HCEC 1CT (cell line): ENCODE results near the gene CMPK2.
"Not testable (repeated sequence)": the region's sequence is repeated elsewhere in the genome, so short reads cannot be mapped to it uniquely, and the experiment has no call there.

ENCODE experiments used
- DNase-seq: peaks from one replicate; pipeline ENCODE4 v3.0.0-alpha.2; 2017

The CMPK2 gene

GRCh38 chr2:6879011-6879410, 13.3 kb upstream of the CMPK2 start:
- DNase-seq = no peak

- no peak for DNase-seq
Measured at GRCh38 chr2:6878549-6878948, 12.8 kb upstream of the CMPK2 start.

- no peak for DNase-seq
Measured at GRCh38 chr2:6877402-6878304, 11.9 kb upstream of the CMPK2 start, which contains the start of gene RSAD2. Gene RSAD2 (plus strand): TSS chr2:6877777. CDS start chr2:6877801, 24 bp downstream.

DNA sequence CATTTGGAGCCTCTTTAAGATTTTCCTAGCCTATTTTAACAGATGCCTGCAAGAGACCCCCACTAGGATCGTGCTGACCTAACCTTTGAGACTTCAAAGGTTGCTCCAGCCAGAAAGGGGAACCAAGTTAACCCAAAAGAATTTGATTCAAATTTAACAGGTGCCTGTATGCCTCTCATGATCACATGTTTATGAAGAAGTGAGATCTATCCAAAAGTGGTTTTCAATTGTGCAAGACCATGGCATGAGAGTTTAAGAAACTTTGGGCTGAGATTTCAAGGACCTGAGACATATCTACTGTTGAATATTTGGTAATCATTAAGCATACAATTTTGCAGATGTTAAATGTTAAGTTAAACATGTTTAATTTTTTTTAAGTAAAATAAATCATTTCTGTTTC, 10.6 kb upstream of the CMPK2 start:
- DNase-seq = no peak

DNA sequence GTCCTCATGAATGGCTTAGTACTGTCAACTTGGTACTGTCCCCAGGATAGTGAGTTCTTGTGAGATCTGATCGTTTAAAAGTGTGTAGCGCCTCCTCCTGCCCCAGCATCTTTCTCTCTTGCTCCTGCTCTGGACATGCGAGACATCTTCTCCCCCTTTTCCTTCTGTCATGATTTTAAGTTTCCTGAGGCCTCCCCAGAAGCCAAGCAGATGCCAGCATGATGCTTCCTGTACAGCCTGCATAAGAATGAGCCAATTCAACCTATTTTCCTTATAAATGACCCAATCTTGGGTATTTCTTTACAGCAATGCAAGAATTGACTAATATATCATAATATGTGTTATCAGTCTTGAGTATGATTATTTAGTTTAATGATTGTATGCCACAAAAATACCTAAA, 8.3 kb upstream of the CMPK2 start:
- no peak for DNase-seq

DNA sequence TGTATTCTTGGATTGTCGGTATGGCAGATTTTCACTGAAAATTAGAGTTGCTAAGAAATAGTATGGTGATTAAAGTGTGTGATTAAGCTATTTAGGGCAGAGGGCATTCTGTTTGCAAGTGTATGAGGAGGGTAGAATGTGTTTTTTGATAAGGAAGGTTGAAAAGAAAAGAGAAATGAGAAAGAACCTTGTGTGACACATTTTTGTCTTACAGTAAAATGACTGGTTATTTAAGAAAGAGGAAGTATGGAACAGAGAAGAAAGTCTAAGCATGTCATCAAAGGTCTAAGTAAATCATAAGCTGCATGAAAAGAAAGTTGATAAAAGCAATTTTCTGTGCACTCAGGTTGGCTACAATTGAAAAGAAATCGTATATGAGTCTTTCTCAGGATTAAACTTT, 6.7 kb upstream of the CMPK2 start:
- no peak for DNase-seq

GRCh38 chr2:6866982-6867381, 1.3 kb upstream of the CMPK2 start:
- no peak for DNase-seq

DNA sequence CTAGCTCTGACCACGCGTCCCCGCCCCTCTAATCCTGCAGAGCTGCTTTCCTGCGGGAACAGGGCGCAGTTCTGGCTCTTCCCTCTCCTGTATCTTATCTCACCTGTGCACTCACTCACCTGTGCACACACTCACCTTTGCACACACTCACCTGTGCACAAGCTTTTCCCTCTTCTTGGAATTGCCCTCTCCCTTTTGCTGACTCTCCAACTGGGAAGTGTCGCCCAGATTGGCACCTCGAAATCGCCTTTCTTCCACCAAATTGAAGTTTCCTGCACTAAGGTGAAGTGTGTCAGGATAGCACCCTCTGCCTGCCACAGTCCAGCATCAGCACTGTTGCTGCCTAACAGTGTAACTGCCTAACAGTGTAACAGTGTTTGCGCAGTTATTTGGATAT, 566 bp upstream of the CMPK2 start:
- DNase-seq = no peak

GRCh38 chr2:6864923-6865345, 773 bp downstream of the CMPK2 start:
- no peak for DNase-seq

DNA sequence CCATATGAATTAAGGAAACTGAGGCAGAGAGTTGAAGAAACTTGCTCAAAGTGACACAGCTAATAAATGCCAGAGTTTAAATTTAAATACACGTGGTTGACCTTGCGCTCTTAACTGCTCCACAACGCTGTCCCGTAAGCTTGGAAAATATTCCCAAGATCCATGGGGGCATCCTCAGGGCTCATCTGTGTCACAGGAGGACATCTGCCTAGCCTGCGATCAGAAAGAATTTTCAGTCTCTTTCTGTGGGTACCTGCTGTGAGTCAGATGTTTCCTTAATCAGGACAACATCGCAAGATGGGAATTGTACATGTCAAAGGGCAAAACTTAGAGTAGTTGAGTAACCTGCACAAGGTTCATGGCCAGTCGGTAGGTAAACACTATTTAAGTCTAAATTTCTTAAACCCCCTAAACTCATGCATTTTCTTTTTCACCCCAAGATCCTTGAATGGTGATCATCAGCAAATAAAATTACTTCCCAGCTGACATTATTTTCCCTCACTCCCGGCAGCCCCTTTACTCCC, 1.4 kb downstream of the CMPK2 start:
- no peak for DNase-seq

DNA sequence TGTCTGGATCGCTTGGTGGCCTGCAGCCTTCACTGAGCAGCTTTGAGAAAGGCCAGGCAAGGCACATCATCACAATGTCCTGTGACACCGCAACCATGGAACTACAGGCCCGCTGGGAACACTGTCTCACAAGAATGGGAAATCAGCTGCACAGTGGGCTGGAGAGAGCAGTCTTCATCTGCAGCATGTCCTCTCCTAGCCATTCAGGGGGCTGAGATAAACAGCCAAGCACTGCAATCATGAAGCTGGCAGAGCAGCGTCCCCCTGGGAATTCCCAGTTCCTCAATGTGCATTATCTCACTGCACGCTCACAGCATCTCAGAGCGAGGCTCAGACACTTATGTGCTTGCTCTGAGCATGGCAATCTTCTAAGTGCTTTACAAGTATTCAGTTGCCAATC, 1.9 kb downstream of the CMPK2 start:
- no peak for DNase-seq

DNA sequence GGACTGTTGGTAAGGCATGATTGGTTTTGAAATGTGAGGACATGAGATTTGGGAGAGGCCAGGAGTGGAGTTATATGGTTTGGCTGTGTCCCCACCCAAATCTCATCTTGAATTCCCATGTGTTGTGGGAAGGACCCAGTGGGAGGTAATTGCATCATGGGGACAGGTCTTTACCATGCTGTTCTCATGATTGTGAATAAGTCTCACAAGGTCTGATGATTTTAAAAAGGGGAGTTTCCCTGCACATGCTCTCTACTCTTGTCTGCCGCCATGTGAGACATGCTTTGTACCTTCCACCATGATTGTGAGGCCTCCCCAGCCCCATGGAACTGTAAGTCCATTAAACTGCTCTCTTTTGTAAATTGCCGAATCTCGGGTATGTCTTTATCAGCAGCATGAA, 5.4 kb downstream of the CMPK2 start:
- no peak for DNase-seq

- not testable (repeated sequence) for DNase-seq
Measured at GRCh38 chr2:6858466-6859027, 7.2 kb downstream of the CMPK2 start.

DNA sequence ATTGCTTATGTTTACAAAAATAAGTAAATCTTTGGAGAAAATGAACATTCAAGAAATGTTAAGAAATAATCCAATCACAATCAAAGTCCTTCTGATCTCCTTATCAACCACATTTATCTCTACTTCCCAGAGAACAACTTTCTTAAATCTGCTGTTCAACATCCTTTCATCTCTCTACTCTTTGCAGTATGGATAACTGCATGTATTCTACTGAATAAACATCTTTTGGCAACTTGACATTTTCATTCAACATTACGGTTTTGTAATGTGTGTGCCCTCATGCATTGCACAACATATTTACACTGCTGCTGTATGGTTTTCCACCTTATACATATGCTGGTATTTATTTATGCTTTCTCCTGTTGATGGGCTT, 9.2 kb downstream of the CMPK2 start:
- no peak for DNase-seq

GRCh38 chr2:6855860-6856547, 9.7 kb downstream of the CMPK2 start:
- DNase-seq = no peak

DNA sequence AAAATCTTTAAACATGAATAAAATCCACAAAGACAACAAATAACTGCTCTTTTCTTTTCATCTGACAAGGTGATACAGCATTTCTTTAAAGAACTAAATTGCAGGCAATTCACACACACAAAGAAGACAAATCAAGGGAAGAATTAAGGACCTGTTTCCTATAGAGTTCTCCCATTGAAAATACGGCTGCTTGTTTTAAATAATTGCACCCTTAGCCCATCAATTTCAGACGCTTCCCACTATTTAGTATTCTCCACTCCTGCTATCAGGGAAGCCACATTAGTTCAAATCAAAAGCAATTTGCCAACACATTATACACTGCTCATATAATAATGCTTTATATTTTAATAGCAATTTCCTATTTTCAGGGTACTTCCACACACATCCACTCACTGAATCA, 11.3 kb downstream of the CMPK2 start:
- no peak for DNase-seq

GRCh38 chr2:6852195-6852594, 13.5 kb downstream of the CMPK2 start:
- no peak for DNase-seq

DNA sequence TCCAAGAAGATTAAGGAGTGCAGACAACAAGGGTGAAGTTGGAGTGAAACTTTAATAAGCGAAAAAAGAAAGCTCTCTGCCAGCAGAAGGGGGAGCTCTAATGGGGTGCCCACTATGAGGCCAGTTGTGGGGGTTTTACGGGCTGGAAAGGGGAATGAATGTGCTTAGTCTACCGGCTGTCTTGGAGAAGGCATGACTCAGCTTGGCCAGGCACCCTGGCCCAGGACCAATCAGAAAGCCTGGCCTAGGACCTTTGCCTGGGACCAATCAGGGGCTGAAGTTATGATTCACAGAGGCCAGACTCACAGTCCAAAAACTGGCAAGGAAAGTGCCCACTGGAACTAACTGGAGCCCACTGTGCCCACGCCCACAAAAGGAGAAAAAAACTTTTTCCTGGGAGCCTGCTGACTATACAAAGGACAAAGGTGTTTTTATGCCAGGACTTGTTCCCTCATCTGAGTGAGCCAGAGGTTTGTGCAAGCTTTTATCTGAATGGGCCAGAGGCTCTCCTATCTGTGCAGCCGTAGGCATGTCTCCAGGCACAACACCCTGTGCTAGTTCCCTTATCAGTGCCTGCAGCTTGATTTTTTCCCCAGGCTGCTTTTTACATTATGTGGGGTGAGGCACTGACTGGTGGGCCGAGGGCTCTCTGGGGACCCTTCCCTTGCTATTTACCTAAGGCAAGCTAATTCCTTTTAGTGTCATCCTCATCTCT, 18.6 kb downstream of the CMPK2 start:
- no peak for DNase-seq

GRCh38 chr2:6846540-6846939, 19.2 kb downstream of the CMPK2 start:
- DNase-seq = no peak

DNA sequence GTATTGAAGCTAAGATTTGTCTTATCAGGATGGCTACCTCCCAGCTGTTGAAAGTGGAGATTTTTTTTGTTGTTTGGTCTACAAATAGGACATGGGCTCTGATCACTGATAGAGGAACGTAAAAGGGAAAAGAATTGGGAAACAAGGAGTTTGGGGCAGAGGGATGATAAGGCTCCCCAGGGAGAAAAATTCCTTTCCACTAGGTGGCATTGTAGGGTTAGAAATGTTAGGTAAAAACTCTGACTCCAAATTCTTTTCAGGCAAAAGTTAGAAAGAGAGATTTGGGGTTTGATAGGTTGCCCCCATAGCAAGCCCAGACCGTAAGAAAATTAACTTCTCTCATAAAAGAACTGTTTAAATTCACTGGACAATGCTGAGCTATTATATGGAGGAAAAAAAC, 19.8 kb downstream of the CMPK2 start:
- no peak for DNase-seq

GRCh38 chr2:6845312-6845711, 20.4 kb downstream of the CMPK2 start:
- DNase-seq = no peak

DNA sequence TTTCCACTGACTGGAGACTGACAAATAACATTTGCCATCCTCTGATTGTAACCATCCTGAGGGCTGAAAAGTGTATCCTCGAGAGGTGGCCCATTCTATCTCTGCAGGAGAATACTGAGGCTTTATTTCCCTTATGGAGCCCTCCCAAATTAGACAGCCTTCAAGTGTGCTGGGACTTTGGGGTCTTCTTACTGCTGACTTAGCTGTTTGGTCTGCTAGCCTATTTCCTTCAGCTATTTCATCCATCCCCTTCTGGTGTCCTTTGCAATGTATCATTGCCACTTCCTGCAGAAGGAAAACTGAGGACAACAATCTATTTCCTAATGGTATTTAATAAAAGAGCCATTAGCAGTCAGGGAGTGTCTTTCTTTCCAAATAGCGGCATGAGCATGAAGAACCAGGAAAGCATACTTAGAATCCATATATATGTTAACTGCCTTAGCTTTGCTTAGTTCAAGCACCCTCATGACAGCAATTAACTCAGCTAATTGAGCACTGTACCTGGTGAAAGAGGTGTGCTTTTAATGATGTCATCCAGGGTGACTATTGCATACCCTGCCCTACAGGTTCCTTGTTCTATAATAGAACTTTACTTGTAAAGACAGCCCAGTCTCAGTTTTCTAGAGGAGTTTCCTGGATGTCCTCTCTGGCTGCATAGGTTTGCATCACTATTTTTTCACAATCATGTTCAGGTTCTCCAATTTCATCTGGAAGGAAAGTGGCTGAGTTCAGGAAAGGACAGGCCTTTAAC, 24.0 kb downstream of the CMPK2 start:
- no peak for DNase-seq
